LNCAP (cell line): ENCODE data around the gene MORN1.

ENCODE experiments used
- CTCF ChIP-seq: fragments of 450-650 bp; IDR thresholded peaks from 2 replicates; pipeline ENCODE4 v1.5.1; 2017; ENCODE audit warnings: mild to moderate bottlenecking

MORN1 gene

GRCh38 chr1:2391041-2391930, at the start of gene MORN1, which contains the start of gene RER1:
Gene MORN1 (minus strand): TSS chr1:2391554. CDS start chr1:2391533, 21 bp downstream.
Gene RER1 (plus strand): TSS chr1:2391841. CDS start chr1:2395791, 3,950 bp downstream.
- no peak for TF ChIP-seq CTCF

- TF ChIP-seq CTCF, result no peak
These were observed 48.0 kb upstream of the MORN1 start for GRCh38 chr1:2439369-2439768.

- no peak for TF ChIP-seq CTCF
These were observed 47.3 kb upstream of the MORN1 start for GRCh38 chr1:2438641-2439040.

- no peak for TF ChIP-seq CTCF
These were observed 46.7 kb upstream of the MORN1 start for GRCh38 chr1:2438038-2438437.

GRCh38 chr1:2437617-2438016, 46.3 kb upstream of the MORN1 start:
- TF ChIP-seq CTCF, result no peak

- TF ChIP-seq CTCF, result no peak
These were observed 45.5 kb upstream of the MORN1 start for GRCh38 chr1:2436876-2437275.

GRCh38 chr1:2435746-2436355, 44.5 kb upstream of the MORN1 start:
- TF ChIP-seq CTCF, result no peak
